GM21390 (cell line): Measurements from ENCODE around the gene ICAM5.

Source experiments
- ATAC-seq: cut with Tn5 transposase; IDR thresholded peaks from one replicate; pipeline ENCODE4 v1.9.1; 2021; ENCODE audit not compliant: unreplicated experiment

Gene ICAM5

DNA sequence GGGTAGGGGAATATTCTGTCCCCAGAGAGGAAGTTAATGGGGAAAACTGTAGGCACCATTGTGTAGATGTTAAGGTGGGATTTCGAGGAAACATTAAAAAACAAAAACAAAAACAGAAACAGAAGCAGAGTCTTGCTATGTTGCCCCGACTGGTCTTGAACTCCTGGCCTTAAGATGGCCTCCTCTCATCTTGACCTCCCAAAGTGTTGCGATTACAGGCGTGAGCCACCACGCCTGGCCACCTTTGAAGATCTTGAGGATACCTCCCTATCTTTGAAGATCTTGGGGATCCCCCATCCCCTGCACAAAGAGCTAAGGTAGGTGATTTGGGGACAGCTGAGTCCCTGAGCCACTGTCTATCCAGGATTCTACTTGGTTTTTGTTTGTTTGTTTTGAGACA, 50.2 kb downstream of the ICAM5 start:
- ATAC-seq = no peak

DNA sequence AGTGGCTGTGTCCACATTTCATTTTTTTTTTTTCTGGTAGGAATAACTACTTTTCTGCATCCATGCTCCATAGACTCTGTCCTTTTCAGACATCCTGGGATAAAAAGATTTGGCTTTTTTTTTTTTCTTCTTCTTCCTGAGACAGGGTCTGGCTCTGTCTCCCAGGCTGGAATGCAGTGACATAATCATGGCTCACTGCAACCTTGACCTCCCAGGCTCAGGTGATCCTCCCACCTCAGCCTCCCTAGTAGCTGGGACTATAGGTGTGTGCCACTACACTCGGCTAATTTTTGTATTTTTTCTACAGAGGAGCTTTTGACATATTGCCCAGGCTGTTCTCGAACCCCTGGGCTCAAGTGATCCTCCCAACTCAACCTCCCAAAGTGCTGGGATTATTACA, 53.7 kb downstream of the ICAM5 start:
- no peak for ATAC-seq

DNA sequence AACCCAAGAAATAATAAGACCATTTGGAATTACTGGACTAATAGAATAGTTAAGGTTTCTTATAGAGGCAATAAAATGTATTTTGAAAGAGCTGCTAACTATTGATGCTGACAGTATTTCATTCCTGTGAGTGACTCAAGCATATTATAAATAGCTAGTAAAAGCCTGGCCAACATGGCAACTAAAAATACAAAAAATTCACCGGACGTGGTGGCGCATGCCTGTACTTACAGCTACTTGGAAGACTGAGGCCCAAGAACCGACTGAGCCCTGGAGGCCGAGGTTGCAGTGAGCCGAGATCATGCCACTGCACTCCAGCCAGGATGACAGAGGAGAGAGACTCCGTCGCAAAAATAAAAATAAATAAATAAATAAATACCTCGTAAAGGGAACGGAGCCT, 55.0 kb downstream of the ICAM5 start:
- ATAC-seq = no peak
